ENCODE results near the gene EVPL. TPM values are rescaled to one million over a fixed set of nuclear protein-coding genes. Genes with fewer than 3 reads are reported as not detected.

EVPL gene
- total and polyA plus RNA-seq, 2 of the 13 experiments (the other 11 are each of a cell fraction or from before 2014, with no cell fraction given): 2.1 to 8.2 TPM

DNA sequence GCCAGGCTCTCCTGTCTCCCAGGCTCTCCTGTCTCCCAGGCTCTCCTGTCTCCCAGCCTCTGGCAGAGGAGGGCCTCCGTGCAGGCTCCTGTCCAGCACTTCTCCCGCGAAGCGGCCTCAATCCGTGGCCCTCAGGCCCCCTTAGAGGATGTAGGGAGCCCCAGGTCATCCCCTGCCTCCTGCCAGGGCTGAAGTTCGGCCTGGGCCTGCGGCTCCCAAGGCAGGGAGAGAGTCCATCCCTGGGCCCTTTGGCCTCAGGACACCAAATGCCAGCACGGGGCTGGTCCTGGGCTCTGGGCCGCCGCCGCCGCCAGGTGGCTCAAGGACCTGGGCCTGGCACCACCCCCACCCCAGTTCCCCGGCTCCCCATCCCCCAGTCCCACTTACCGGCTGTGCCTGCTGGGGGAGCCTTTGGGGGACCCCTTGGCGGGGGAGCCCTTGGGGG, 370 bp downstream of the EVPL start (continued):
- peak; percentile 25 for TF ChIP-seq RBM39 (IDR thresholded peaks at IDR 0.05; ENCODE audit: low read depth, low read length, poor library complexity, severe bottlenecking)
- TF ChIP-seq, protein P1, sequence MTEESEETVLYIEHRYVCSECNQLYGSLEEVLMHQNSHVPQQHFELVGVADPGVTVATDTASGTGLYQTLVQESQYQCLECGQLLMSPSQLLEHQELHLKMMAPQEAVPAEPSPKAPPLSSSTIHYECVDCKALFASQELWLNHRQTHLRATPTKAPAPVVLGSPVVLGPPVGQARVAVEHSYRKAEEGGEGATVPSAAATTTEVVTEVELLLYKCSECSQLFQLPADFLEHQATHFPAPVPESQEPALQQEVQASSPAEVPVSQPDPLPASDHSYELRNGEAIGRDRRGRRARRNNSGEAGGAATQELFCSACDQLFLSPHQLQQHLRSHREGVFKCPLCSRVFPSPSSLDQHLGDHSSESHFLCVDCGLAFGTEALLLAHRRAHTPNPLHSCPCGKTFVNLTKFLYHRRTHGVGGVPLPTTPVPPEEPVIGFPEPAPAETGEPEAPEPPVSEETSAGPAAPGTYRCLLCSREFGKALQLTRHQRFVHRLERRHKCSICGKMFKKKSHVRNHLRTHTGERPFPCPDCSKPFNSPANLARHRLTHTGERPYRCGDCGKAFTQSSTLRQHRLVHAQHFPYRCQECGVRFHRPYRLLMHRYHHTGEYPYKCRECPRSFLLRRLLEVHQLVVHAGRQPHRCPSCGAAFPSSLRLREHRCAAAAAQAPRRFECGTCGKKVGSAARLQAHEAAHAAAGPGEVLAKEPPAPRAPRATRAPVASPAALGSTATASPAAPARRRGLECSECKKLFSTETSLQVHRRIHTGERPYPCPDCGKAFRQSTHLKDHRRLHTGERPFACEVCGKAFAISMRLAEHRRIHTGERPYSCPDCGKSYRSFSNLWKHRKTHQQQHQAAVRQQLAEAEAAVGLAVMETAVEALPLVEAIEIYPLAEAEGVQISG (CRISPR knock-in tag; IDR thresholded peaks at IDR 0.05): no peak
- TF ChIP-seq, protein P2, sequence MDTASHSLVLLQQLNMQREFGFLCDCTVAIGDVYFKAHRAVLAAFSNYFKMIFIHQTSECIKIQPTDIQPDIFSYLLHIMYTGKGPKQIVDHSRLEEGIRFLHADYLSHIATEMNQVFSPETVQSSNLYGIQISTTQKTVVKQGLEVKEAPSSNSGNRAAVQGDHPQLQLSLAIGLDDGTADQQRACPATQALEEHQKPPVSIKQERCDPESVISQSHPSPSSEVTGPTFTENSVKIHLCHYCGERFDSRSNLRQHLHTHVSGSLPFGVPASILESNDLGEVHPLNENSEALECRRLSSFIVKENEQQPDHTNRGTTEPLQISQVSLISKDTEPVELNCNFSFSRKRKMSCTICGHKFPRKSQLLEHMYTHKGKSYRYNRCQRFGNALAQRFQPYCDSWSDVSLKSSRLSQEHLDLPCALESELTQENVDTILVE (CRISPR knock-in tag; IDR thresholded peaks at IDR 0.05): no peak
- no peak for TF ChIP-seq NCOA1 (CRISPR knock-in tag; IDR thresholded peaks at IDR 0.05)
- TF ChIP-seq ZNF143 (CRISPR knock-in tag; IDR thresholded peaks at IDR 0.05): no peak
- no peak for TF ChIP-seq ZNF678 (CRISPR knock-in tag; IDR thresholded peaks at IDR 0.05)
- no peak for TF ChIP-seq NCOR1 (IDR thresholded peaks at IDR 0.05; ENCODE audit: borderline replicate concordance, low read length)
- TF ChIP-seq ZNF232 (CRISPR knock-in tag; IDR thresholded peaks at IDR 0.05; ENCODE audit: borderline replicate concordance): 0 out of 2 replicates have a peak, but pooled peaks have one; percentile 70
- TF ChIP-seq ZC3H13 (CRISPR knock-in tag; IDR thresholded peaks at IDR 0.05): 0 out of 2 replicates have a peak, but pooled peaks have one; percentile 6
- 0 out of 2 replicates have a peak, but pooled peaks have one; percentile 9 for TF ChIP-seq CCDC6 (CRISPR knock-in tag; IDR thresholded peaks at IDR 0.05)
- 0 out of 2 replicates have a peak, but pooled peaks have one; percentile 19 for TF ChIP-seq ZNF224 (CRISPR knock-in tag; IDR thresholded peaks at IDR 0.05)
- TF ChIP-seq, protein P3, sequence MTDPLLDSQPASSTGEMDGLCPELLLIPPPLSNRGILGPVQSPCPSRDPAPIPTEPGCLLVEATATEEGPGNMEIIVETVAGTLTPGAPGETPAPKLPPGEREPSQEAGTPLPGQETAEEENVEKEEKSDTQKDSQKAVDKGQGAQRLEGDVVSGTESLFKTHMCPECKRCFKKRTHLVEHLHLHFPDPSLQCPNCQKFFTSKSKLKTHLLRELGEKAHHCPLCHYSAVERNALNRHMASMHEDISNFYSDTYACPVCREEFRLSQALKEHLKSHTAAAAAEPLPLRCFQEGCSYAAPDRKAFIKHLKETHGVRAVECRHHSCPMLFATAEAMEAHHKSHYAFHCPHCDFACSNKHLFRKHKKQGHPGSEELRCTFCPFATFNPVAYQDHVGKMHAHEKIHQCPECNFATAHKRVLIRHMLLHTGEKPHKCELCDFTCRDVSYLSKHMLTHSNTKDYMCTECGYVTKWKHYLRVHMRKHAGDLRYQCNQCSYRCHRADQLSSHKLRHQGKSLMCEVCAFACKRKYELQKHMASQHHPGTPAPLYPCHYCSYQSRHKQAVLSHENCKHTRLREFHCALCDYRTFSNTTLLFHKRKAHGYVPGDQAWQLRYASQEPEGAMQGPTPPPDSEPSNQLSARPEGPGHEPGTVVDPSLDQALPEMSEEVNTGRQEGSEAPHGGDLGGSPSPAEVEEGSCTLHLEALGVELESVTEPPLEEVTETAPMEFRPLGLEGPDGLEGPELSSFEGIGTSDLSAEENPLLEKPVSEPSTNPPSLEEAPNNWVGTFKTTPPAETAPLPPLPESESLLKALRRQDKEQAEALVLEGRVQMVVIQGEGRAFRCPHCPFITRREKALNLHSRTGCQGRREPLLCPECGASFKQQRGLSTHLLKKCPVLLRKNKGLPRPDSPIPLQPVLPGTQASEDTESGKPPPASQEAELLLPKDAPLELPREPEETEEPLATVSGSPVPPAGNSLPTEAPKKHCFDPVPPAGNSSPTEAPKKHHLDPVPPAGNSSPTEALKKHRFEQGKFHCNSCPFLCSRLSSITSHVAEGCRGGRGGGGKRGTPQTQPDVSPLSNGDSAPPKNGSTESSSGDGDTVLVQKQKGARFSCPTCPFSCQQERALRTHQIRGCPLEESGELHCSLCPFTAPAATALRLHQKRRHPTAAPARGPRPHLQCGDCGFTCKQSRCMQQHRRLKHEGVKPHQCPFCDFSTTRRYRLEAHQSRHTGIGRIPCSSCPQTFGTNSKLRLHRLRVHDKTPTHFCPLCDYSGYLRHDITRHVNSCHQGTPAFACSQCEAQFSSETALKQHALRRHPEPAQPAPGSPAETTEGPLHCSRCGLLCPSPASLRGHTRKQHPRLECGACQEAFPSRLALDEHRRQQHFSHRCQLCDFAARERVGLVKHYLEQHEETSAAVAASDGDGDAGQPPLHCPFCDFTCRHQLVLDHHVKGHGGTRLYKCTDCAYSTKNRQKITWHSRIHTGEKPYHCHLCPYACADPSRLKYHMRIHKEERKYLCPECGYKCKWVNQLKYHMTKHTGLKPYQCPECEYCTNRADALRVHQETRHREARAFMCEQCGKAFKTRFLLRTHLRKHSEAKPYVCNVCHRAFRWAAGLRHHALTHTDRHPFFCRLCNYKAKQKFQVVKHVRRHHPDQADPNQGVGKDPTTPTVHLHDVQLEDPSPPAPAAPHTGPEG (CRISPR knock-in tag; IDR thresholded peaks at IDR 0.05): 0 out of 2 replicates have a peak, but pooled peaks have one; percentile 21
- TF ChIP-seq RFX3 (CRISPR knock-in tag; IDR thresholded peaks at IDR 0.05): no peak
- TF ChIP-seq IRF2 (CRISPR knock-in tag; IDR thresholded peaks at IDR 0.05): no peak
- TF ChIP-seq ZNF703 (CRISPR knock-in tag; IDR thresholded peaks at IDR 0.05; ENCODE audit: borderline replicate concordance): no peak
- no peak for TF ChIP-seq ZNF720 (CRISPR knock-in tag; IDR thresholded peaks at IDR 0.05)
- TF ChIP-seq, protein P4, sequence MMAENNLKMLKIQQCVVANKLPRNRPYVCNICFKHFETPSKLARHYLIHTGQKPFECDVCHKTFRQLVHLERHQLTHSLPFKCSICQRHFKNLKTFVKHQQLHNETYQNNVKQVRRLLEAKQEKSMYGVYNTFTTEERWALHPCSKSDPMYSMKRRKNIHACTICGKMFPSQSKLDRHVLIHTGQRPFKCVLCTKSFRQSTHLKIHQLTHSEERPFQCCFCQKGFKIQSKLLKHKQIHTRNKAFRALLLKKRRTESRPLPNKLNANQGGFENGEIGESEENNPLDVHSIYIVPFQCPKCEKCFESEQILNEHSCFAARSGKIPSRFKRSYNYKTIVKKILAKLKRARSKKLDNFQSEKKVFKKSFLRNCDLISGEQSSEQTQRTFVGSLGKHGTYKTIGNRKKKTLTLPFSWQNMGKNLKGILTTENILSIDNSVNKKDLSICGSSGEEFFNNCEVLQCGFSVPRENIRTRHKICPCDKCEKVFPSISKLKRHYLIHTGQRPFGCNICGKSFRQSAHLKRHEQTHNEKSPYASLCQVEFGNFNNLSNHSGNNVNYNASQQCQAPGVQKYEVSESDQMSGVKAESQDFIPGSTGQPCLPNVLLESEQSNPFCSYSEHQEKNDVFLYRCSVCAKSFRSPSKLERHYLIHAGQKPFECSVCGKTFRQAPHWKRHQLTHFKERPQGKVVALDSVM (CRISPR knock-in tag; IDR thresholded peaks at IDR 0.05): peak; percentile 38; the same call in 1 of the 2 replicates
- no peak for TF ChIP-seq ZFP1 (CRISPR knock-in tag; IDR thresholded peaks at IDR 0.05)

All from HepG2 (cell line).